H9 (cell line): Measurements from ENCODE around the gene NTRK3. TPM values are rescaled to one million over a fixed set of nuclear protein-coding genes. Genes with fewer than 3 reads are reported as not detected.

ENCODE experiments used
- DNase-seq: peaks from one replicate; pipeline ENCODE4 v3.0.0-alpha.2; 2017
- H2AFZ ChIP-seq: one replicate; pipeline ENCODE4 v1.6.1; 2013; ENCODE audit warnings: mild to moderate bottlenecking, low read length, control low read depth, moderate library complexity
- H2AK5ac ChIP-seq: 2 replicates; pipeline ENCODE4 v1.6.1; 2013; ENCODE audit warnings: low read length, control low read depth, mixed read lengths; ENCODE audit not compliant: insufficient read length
- H2BK120ac ChIP-seq: one replicate; pipeline ENCODE4 v1.6.1; 2013; ENCODE audit warnings: low read depth, mild to moderate bottlenecking, low read length, control low read depth, inconsistent platforms; ENCODE audit not compliant: poor library complexity, severe bottlenecking
- H2BK12ac ChIP-seq: 2 replicates; pipeline ENCODE4 v1.6.1; 2013; ENCODE audit warnings: low read length, control low read depth, mixed read lengths, low read depth; ENCODE audit not compliant: insufficient read length
- H2BK15ac ChIP-seq: 2 replicates; pipeline ENCODE4 v1.6.1; 2013; ENCODE audit warnings: low read depth, low read length, control low read depth
- H2BK20ac ChIP-seq: one replicate; pipeline ENCODE4 v1.6.1; 2013; ENCODE audit warnings: low read depth, mild to moderate bottlenecking, low read length, control low read depth, inconsistent platforms; ENCODE audit not compliant: poor library complexity, severe bottlenecking
- H2BK5ac ChIP-seq: 2 replicates; pipeline ENCODE4 v1.6.1; 2013; ENCODE audit warnings: low read length, control low read depth, mixed read lengths; ENCODE audit not compliant: insufficient read length
- H3K14ac ChIP-seq: 2 replicates; pipeline ENCODE4 v1.6.1; 2013; ENCODE audit warnings: low read length, control low read depth; ENCODE audit not compliant: insufficient read depth
- H3K18ac ChIP-seq: 2 replicates; pipeline ENCODE4 v1.6.1; 2013; ENCODE audit warnings: low read depth, mild to moderate bottlenecking, mixed read lengths, low read length, control low read depth; ENCODE audit not compliant: insufficient read length
- H3K23ac ChIP-seq: 2 replicates; pipeline ENCODE4 v1.6.1; 2013; ENCODE audit warnings: low read length, control low read depth, mixed read lengths, low read depth; ENCODE audit not compliant: insufficient read length
- H3K23me2 ChIP-seq: 2 replicates; pipeline ENCODE4 v1.6.1; 2013; ENCODE audit warnings: low read depth, mild to moderate bottlenecking, mixed read lengths, low read length, control low read depth; ENCODE audit not compliant: insufficient read length, poor library complexity, severe bottlenecking
- H3K27ac ChIP-seq: 2 replicates; pipeline ENCODE4 v1.5.1; 2013; ENCODE audit warnings: low read length, control low read depth, mixed read lengths, low read depth; ENCODE audit not compliant: insufficient read length
- H3K27me3 ChIP-seq: 2 replicates; pipeline ENCODE4 v1.6.1; 2013; ENCODE audit warnings: low read length, control low read depth, inconsistent platforms; ENCODE audit not compliant: insufficient read depth
- H3K4ac ChIP-seq: 2 replicates; pipeline ENCODE4 v1.6.1; 2013; ENCODE audit warnings: low read depth, mild to moderate bottlenecking, control low read depth, inconsistent platforms, low read length, moderate library complexity
- H3K4me1 ChIP-seq: 2 replicates; pipeline ENCODE4 v1.6.1; 2013; ENCODE audit warnings: low read length, control low read depth, inconsistent platforms; ENCODE audit not compliant: insufficient read depth
- H3K4me2 ChIP-seq: 2 replicates; pipeline ENCODE4 v1.6.1; 2013; ENCODE audit warnings: low read length, control low read depth, mixed read lengths; ENCODE audit not compliant: insufficient read length, insufficient read depth
- H3K56ac ChIP-seq: 2 replicates; pipeline ENCODE4 v1.6.1; 2013; ENCODE audit warnings: low read depth, mild to moderate bottlenecking, mixed read lengths, low read length, control low read depth; ENCODE audit not compliant: insufficient read length
- H3K79me1 ChIP-seq: 2 replicates; pipeline ENCODE4 v1.6.1; 2013; ENCODE audit warnings: low read depth, mild to moderate bottlenecking, moderate library complexity, low read length, control low read depth, inconsistent platforms; ENCODE audit not compliant: insufficient read depth, poor library complexity, severe bottlenecking
- H3K79me2 ChIP-seq: 2 replicates; pipeline ENCODE4 v1.6.1; 2013; ENCODE audit warnings: low read length, control low read depth, inconsistent platforms; ENCODE audit not compliant: insufficient read depth
- H3K9ac ChIP-seq: 2 replicates; pipeline ENCODE4 v1.6.1; 2013; ENCODE audit warnings: low read length, control low read depth, mixed read lengths; ENCODE audit not compliant: insufficient read length; ENCODE audit errors: extremely low read depth
- H3K9me3 ChIP-seq: one replicate; pipeline ENCODE4 v1.6.1; 2013; ENCODE audit warnings: low read depth, low read length, inconsistent platforms; ENCODE audit not compliant: control insufficient read depth
- H3T11ph ChIP-seq: one replicate; pipeline ENCODE4 v1.6.1; 2013; ENCODE audit warnings: mild to moderate bottlenecking, low read length, control low read depth, inconsistent platforms
- H4K20me1 ChIP-seq: one replicate; pipeline ENCODE4 v1.6.1; 2013; ENCODE audit not compliant: control insufficient read depth, insufficient read length, insufficient read depth
- H4K5ac ChIP-seq: 2 replicates; pipeline ENCODE4 v1.6.1; 2013; ENCODE audit warnings: low read depth, mild to moderate bottlenecking, mixed read lengths, low read length, control low read depth; ENCODE audit not compliant: insufficient read length
- H4K8ac ChIP-seq: replicated peaks from 2 replicates; pipeline ENCODE4 v1.6.1; 2013; ENCODE audit warnings: low read length, control low read depth, mixed read lengths, low read depth; ENCODE audit not compliant: insufficient read length
- H4K91ac ChIP-seq: 2 replicates; pipeline ENCODE4 v1.6.1; 2013; ENCODE audit warnings: low read depth, mild to moderate bottlenecking, moderate library complexity, mixed read lengths, low read length, control low read depth; ENCODE audit not compliant: insufficient read length
- H3K27ac Mint-ChIP-seq, 3 experiments: 2 replicates in 2 of 3; 3 replicates in 1 of 3; pipeline ENCODE4 v1.8.0; 2020 to 2021; ENCODE audit warnings: mixed read lengths in 3 of 3, mild to moderate bottlenecking in 1 of 3, moderate library complexity in 1 of 3
- H3K27me3 Mint-ChIP-seq: 2 replicates; pipeline ENCODE4 v1.8.0; 2021; ENCODE audit warnings: low read depth, mild to moderate bottlenecking, moderate library complexity, mixed read lengths
- H3K36me3 Mint-ChIP-seq, 3 experiments: 2 replicates in 2 of 3; 3 replicates in 1 of 3; pipeline ENCODE4 v1.8.0; 2020 to 2021; ENCODE audit warnings: low read depth in 3 of 3, mixed read lengths in 3 of 3; ENCODE audit not compliant: insufficient read depth in 1 of 3
- H3K4me1 Mint-ChIP-seq, 2 experiments: 2 replicates each; pipeline ENCODE4 v1.8.0; 2020; ENCODE audit warnings: mixed read lengths in 2 of 2
- H3K4me3 Mint-ChIP-seq, 2 experiments: 2 replicates in 1 of 2; 3 replicates in 1 of 2; pipeline ENCODE4 v1.8.0; 2020 to 2021; ENCODE audit warnings: mild to moderate bottlenecking in 2 of 2, mixed read lengths in 2 of 2, moderate library complexity in 1 of 2
- H3K9me3 Mint-ChIP-seq, 2 experiments: 2 replicates in 1 of 2; 3 replicates in 1 of 2; pipeline ENCODE4 v1.8.0; 2020; ENCODE audit warnings: mild to moderate bottlenecking in 2 of 2, mixed read lengths in 2 of 2, moderate library complexity in 1 of 2
- CTCF ChIP-seq: fragments of 200-600 bp; sonication (generic); conservative IDR thresholded peaks from 3 replicates; pipeline ENCODE4 v1.8.0; 2021; ENCODE audit warnings: antibody characterized with exemption, mild to moderate bottlenecking
- WGBS: extraction: QIAGEN DNeasy Blood & Tissue Kit; methylation state at CpG from one replicate; pipeline ENCODE4 v1.1.7; 2013; ENCODE audit warnings: missing lambda C conversion rate, low lambda C conversion rate, mixed read lengths; ENCODE audit not compliant: insufficient read length; ENCODE audit errors: extremely low coverage; 5-methylcytosine and 5-hydroxymethylcytosine counted together
- total RNA-seq: library from RNA; stranded (reverse); gene quantifications from 2 replicates; pipeline ENCODE4 v1.2.1, GENCODE V29; 2021

The NTRK3 gene
- total RNA-seq, 1 experiment from 2014 or later = 2.5 TPM

DNA sequence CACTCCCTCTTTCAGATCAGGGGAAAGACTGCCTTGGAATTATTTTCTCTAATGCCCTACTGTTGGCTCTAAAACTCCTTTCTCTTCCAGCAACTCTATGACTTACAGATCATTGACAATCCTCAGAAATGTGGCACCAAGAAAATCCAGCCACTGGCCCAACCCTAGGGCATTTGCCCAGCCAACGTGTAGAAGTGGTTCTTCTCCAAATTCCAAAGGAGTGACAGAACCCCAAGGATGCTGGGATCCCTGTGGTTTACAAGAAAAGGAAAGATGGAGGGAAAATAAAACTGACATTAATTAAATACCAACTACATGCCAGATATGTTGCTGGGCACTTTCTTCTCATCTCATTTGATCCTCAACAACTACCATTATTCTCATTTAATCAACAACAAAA is 216.0 kb downstream of the NTRK3 start:
- Histone ChIP-seq H3K4me1 (peaks cover 3% of the 10 kb centered on the region; the same call in 1 of the 2 replicates), H2BK5ac (no peak overlapping the region), H4K91ac (no peak overlapping the region), H3K9me3 (no peaks in the 10 kb centered on the region), H3K23me2 (no peaks in the 10 kb centered on the region), H4K5ac (no peak overlapping the region), H3K56ac (no peak overlapping the region), H3K27me3 (no peaks in the 10 kb centered on the region), H2BK20ac (no peak overlapping the region), H2BK15ac (no peak overlapping the region), H2AFZ (no peak overlapping the region), H4K20me1 (no peaks in the 10 kb centered on the region), H3K4ac (no peak overlapping the region), H3K18ac (no peak overlapping the region), H3K27ac (no peak overlapping the region), H3K9ac (no peak overlapping the region), H2BK120ac (no peak overlapping the region), H3K14ac (no peak overlapping the region), H2BK12ac (no peak overlapping the region), H3K4me2 (no peak overlapping the region), H3K23ac (no peak overlapping the region), H3K79me1 (no peaks in the 10 kb centered on the region), H3K79me2 (no peaks in the 10 kb centered on the region), H3T11ph (no peak overlapping the region), H2AK5ac (no peak overlapping the region), H4K8ac (no peak overlapping the region)
- Mint-ChIP-seq H3K27ac (no peak overlapping the region), H3K27me3 (peaks cover 9% of the 10 kb centered on the region), H3K36me3 (no peaks in the 10 kb centered on the region; a peak in 1 of 7 replicates), H3K4me1 (peaks cover 28% of the 10 kb centered on the region in 2 experiments), H3K9me3 (no peaks in the 10 kb centered on the region; a peak in 1 of 5 replicates), H3K4me3 (no peak overlapping the region)
- DNase-seq = no peak
- WGBS = no CpG with 5 or more reads among the region's 1 CpG
- TF ChIP-seq CTCF = no peak
